ENCODE data around the gene MYO9B. TPM values are rescaled to one million over a fixed set of nuclear protein-coding genes. Genes with fewer than 3 reads are reported as not detected.

Gene MYO9B
- total and polyA plus RNA-seq, 2 of the 13 experiments (the other 11 are each of a cell fraction or from before 2014, with no cell fraction given): 18.0 to 18.3 TPM

GRCh38 chr19:17200408-17201079 is 125.0 kb downstream of the MYO9B start (continued):
- TF ChIP-seq ZBTB40 (IDR thresholded peaks at IDR 0.05) (no peak), ZBTB40 (CRISPR knock-in tag; IDR thresholded peaks at IDR 0.05) (no peak), ZNF619 (CRISPR knock-in tag; IDR thresholded peaks at IDR 0.05) (no peak), CSRNP1 (CRISPR knock-in tag; IDR thresholded peaks at IDR 0.05) (peak; percentile 27; the same call in 1 of the 2 replicates), GATAD2A (CRISPR knock-in tag; IDR thresholded peaks at IDR 0.05) (peak; percentile 70), ZNF503 (CRISPR knock-in tag; IDR thresholded peaks at IDR 0.05) (no peak), JUN (CRISPR knock-in tag; IDR thresholded peaks at IDR 0.05) (no peak), NR1H2 (CRISPR knock-in tag; IDR thresholded peaks at IDR 0.05; ENCODE audit: borderline replicate concordance, low read depth) (no peak), ZNF446 (CRISPR knock-in tag; IDR thresholded peaks at IDR 0.05) (no peak), ELK4 (CRISPR knock-in tag; IDR thresholded peaks at IDR 0.05; ENCODE audit: borderline replicate concordance) (no peak), ZNF10 (CRISPR knock-in tag; IDR thresholded peaks at IDR 0.05; ENCODE audit: borderline replicate concordance, low read depth) (no peak), CREM (IDR thresholded peaks at IDR 0.05) (0 out of 2 replicates have a peak, but pooled peaks have one; percentile 35), CREM (CRISPR knock-in tag; IDR thresholded peaks at IDR 0.05) (no peak), ERF (CRISPR knock-in tag; IDR thresholded peaks at IDR 0.05) (peak; percentile 40; the same call in 1 of the 2 replicates), ZNF569 (CRISPR knock-in tag; IDR thresholded peaks at IDR 0.05; ENCODE audit: borderline replicate concordance) (no peak), SALL1 (CRISPR knock-in tag; IDR thresholded peaks at IDR 0.05) (peak; percentile 67), HNRNPUL1 (IDR thresholded peaks at IDR 0.05; ENCODE audit: low read depth, low read length) (no peak)
